OCI-LY1 (cell line): ENCODE results near the gene TTC28.

Source experiments
- H2AFZ ChIP-seq: fragments of 200-600 bp; sonication (generic), shearing (Covaris generic); 2 replicates; pipeline ENCODE4 v1.6.0; 2014; ENCODE audit warnings: antibody characterized with exemption, mild to moderate bottlenecking, low read length
- H3F3A ChIP-seq: fragments of 200-600 bp; sonication (generic), shearing (Covaris generic); 2 replicates; pipeline ENCODE4 v1.6.0; 2014; ENCODE audit warnings: mild to moderate bottlenecking, antibody characterized with exemption, low read length, moderate library complexity; ENCODE audit not compliant: insufficient read depth
- H3K27ac ChIP-seq: fragments of 200-600 bp; sonication (generic); 2 replicates; pipeline ENCODE4 v1.5.1; 2014; ENCODE audit warnings: low read length, mixed run types, mild to moderate bottlenecking, low read depth; ENCODE audit not compliant: poor library complexity, severe bottlenecking
- H3K27me3 ChIP-seq: fragments of 200-600 bp; sonication (generic); 2 replicates; pipeline ENCODE4 v1.6.0; 2014; ENCODE audit warnings: antibody characterized with exemption, mild to moderate bottlenecking, low read length, moderate library complexity; ENCODE audit not compliant: insufficient read depth
- H3K36me3 ChIP-seq: fragments of 200-600 bp; sonication (generic); 2 replicates; pipeline ENCODE4 v1.6.1; 2014; ENCODE audit warnings: mild to moderate bottlenecking, antibody characterized with exemption, low read length, moderate library complexity, mixed read lengths; ENCODE audit not compliant: insufficient read depth
- H3K4me1 ChIP-seq: fragments of 200-600 bp; sonication (generic); 2 replicates; pipeline ENCODE4 v1.5.1; 2014; ENCODE audit warnings: mild to moderate bottlenecking, low read length, moderate library complexity; ENCODE audit not compliant: insufficient read depth, severe bottlenecking
- H3K4me2 ChIP-seq: fragments of 200-600 bp; sonication (generic), shearing (Covaris generic); 2 replicates; pipeline ENCODE4 v1.6.1; 2014; ENCODE audit warnings: low read length
- H3K4me3 ChIP-seq: fragments of 200-600 bp; sonication (generic); 2 replicates; pipeline ENCODE4 v1.5.1; 2014; ENCODE audit warnings: low read length, low read depth, mild to moderate bottlenecking, mixed read lengths; ENCODE audit not compliant: poor library complexity, severe bottlenecking
- H3K79me2 ChIP-seq: fragments of 200-600 bp; shearing (Covaris generic); 2 replicates; pipeline ENCODE4 v1.6.1; 2016; ENCODE audit warnings: mixed run types, low read length, mixed read lengths; ENCODE audit not compliant: insufficient read depth
- H3K9ac ChIP-seq: fragments of 200-600 bp; sonication (generic), shearing (Covaris generic); 2 replicates; pipeline ENCODE4 v1.6.1; 2014; ENCODE audit warnings: mild to moderate bottlenecking, low read length, mixed read lengths
- H3K9me2 ChIP-seq: fragments of 200-600 bp; sonication (generic), shearing (Covaris generic); 2 replicates; pipeline ENCODE4 v1.6.1; 2014; ENCODE audit warnings: low read depth, mild to moderate bottlenecking, low read length, mixed read lengths
- H3K9me3 ChIP-seq: fragments of 200-600 bp; shearing (Covaris generic); 2 replicates; pipeline ENCODE4 v1.6.1; 2014; ENCODE audit warnings: low read length, mixed read lengths
- H4K20me1 ChIP-seq: fragments of 200-600 bp; sonication (generic), shearing (Covaris generic); 2 replicates; pipeline ENCODE4 v1.6.0; 2016; ENCODE audit warnings: mild to moderate bottlenecking, low read length; ENCODE audit not compliant: insufficient read depth
- CTCF ChIP-seq: fragments of 200-600 bp; sonication (generic), shearing (Covaris generic); IDR thresholded peaks from 2 replicates; pipeline ENCODE4 v1.5.1; 2017; ENCODE audit warnings: mild to moderate bottlenecking, antibody characterized with exemption, low read length, moderate library complexity, mixed read lengths
- EZH2 ChIP-seq: fragments of 200-600 bp; sonication (generic), shearing (Covaris generic); IDR thresholded peaks from 2 replicates; pipeline ENCODE4 v1.8.0; 2017; ENCODE audit warnings: borderline replicate concordance, mixed run types, mild to moderate bottlenecking, antibody characterized with exemption, low read length, moderate library complexity, mixed read lengths

Gene TTC28

GRCh38 chr22:28002863-28003565, 676.6 kb downstream of the TTC28 start:
- TF ChIP-seq EZH2 (no peak), CTCF (no peak)
- H3K36me3 ChIP-seq = no peaks in the 10 kb centered on the region
- H3K4me3 ChIP-seq = no peak overlapping the region
- no peaks in the 10 kb centered on the region for H3K9me2 ChIP-seq
- H3K27ac ChIP-seq = no peak overlapping the region
- H3K4me1 ChIP-seq = no peaks in the 10 kb centered on the region
- no peaks in the 10 kb centered on the region for H3K9me3 ChIP-seq
- no peaks in the 10 kb centered on the region for H3F3A ChIP-seq
- no peaks in the 10 kb centered on the region; the same call in 1 of the 2 replicates for H3K27me3 ChIP-seq
- no peaks in the 10 kb centered on the region for H4K20me1 ChIP-seq
- H3K79me2 ChIP-seq = no peaks in the 10 kb centered on the region
- no peak overlapping the region for H3K9ac ChIP-seq
- H2AFZ ChIP-seq = no peak overlapping the region
- H3K4me2 ChIP-seq = no peak overlapping the region

- Histone ChIP-seq H3K9me3 (no peaks in the 10 kb centered on the region), H3K9ac (no peak overlapping the region), H3K9me2 (no peaks in the 10 kb centered on the region), H2AFZ (no peak overlapping the region), H3K4me3 (no peak overlapping the region), H3K4me1 (peaks cover 4% of the 10 kb centered on the region), H3K79me2 (no peaks in the 10 kb centered on the region), H3K36me3 (no peaks in the 10 kb centered on the region), H4K20me1 (no peaks in the 10 kb centered on the region), H3K4me2 (no peak overlapping the region), H3K27me3 (no peaks in the 10 kb centered on the region; the same call in 1 of the 2 replicates), H3F3A (no peaks in the 10 kb centered on the region), H3K27ac (no peak overlapping the region)
- TF ChIP-seq EZH2 (no peak), CTCF (peak; percentile 28)
Observed at GRCh38 chr22:28002181-28002700, 677.4 kb downstream of the TTC28 start.

GRCh38 chr22:28001171-28001835, 678.3 kb downstream of the TTC28 start:
- Histone ChIP-seq H3F3A (no peaks in the 10 kb centered on the region), H3K4me3 (no peak overlapping the region), H2AFZ (no peak overlapping the region), H3K4me2 (no peak overlapping the region), H3K9me2 (no peaks in the 10 kb centered on the region), H3K9me3 (no peaks in the 10 kb centered on the region), H3K27me3 (no peaks in the 10 kb centered on the region; the same call in 1 of the 2 replicates), H4K20me1 (no peaks in the 10 kb centered on the region), H3K27ac (no peak overlapping the region), H3K9ac (no peak overlapping the region), H3K79me2 (no peaks in the 10 kb centered on the region), H3K4me1 (peaks cover 9% of the 10 kb centered on the region), H3K36me3 (no peaks in the 10 kb centered on the region)
- TF ChIP-seq CTCF (no peak), EZH2 (no peak)
